ENCODE data around the gene ATRX. TPM values are rescaled to one million over a fixed set of nuclear protein-coding genes. Genes with fewer than 3 reads are reported as not detected.

Gene ATRX
- total and polyA plus RNA-seq, 2 of the 8 experiments (the other 6 are each of a cell fraction or from before 2014, with no cell fraction given) = 28.4 to 97.8 TPM

DNA sequence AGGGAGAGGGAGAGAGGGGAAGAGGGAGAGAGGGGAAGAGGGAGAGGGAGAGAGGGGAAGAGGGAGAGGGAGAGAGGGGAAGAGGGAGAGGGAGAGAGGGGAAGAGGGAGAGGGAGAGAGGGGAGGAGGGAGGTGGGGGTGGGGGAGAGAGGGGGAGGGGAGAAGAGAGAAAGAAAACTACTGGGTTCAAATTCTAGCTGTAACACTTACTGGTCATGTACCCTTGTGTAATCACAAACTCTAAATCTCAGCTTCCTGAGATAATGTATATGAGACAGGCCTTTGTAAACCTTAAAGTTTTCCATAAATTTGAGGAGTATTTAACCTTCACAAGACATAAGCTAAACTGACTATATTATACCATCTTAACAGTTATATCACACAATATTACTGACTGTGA is 229.7 kb downstream of the ATRX start:
- no peak overlapping the region for H2BK20ac ChIP-seq (ENCODE audit: low read length)
- POLR2A ChIA-PET (ENCODE audit: partially characterized antibody) = no interaction called here
- H3K4me3 ChIP-seq (ENCODE audit: extremely low read depth in 1 of 4, insufficient read depth in 2 of 4, low read depth in 3 of 4, low read length in 4 of 4) = no peak overlapping the region
- H3K9me3 ChIP-seq (ENCODE audit: insufficient read depth in 2 of 2, low read depth in 1 of 2, low read length in 1 of 2) = no peaks in the 10 kb centered on the region
- no peak overlapping the region for H3K23ac ChIP-seq (ENCODE audit: insufficient read length)
- H3K9ac ChIP-seq (replicated peaks in 1 of 4; ENCODE audit: extremely low read depth in 1 of 4, low read depth in 3 of 4, low read length in 3 of 4) = no peak overlapping the region
- H3K4me1 ChIP-seq (replicated peaks in 1 of 4; ENCODE audit: control insufficient read depth in 3 of 4, insufficient read depth in 4 of 4, low read length in 3 of 4) = no peaks in the 10 kb centered on the region
- H3K27me3 ChIP-seq (replicated peaks in 1 of 4; ENCODE audit: control insufficient read depth in 3 of 4, extremely low read depth in 1 of 4, insufficient read depth in 3 of 4, low read length in 3 of 4) = no peaks in the 10 kb centered on the region
- H2BK120ac ChIP-seq (replicated peaks; ENCODE audit: low read depth, low read length) = no peak overlapping the region
- CTCF ChIA-PET (ENCODE audit: partially characterized antibody) = no interaction called here
- no peak overlapping the region for H2AFZ ChIP-seq (ENCODE audit: low read length)
- H3K23me2 ChIP-seq (ENCODE audit: low read depth, low read length) = no peaks in the 10 kb centered on the region
- H3K36me3 ChIP-seq (ENCODE audit: control insufficient read depth in 2 of 4, insufficient read depth in 4 of 4, low read length in 3 of 4) = peaks cover 0 to 13% (median under 1%) of the 10 kb centered on the region in 4 experiments; a peak in 1 of 8 replicates
- FAIRE-seq (no peak), DNase-seq (ENCODE audit: low read depth in 1 of 2, low spot score in 2 of 2) (no peak)
- no peak overlapping the region for H2BK12ac ChIP-seq (ENCODE audit: low read depth, low read length)
- no peaks in the 10 kb centered on the region for H3K79me2 ChIP-seq (ENCODE audit: control insufficient read depth in 1 of 2, insufficient read depth in 2 of 2, low read length in 2 of 2)
- no peak overlapping the region for H3K4ac ChIP-seq (replicated peaks; ENCODE audit: insufficient read length, low read depth, low read length)
- H3K14ac ChIP-seq (ENCODE audit: insufficient read length) = no peak overlapping the region
- no peak overlapping the region for H2AK5ac ChIP-seq (ENCODE audit: low read depth, low read length)
- no peak overlapping the region for H4K5ac ChIP-seq (ENCODE audit: insufficient read length, low read depth, low read length)
- H3K56ac ChIP-seq (replicated peaks; ENCODE audit: insufficient read length, low read depth, low read length) = no peak overlapping the region
- H4K20me1 ChIP-seq (replicated peaks in 1 of 2; ENCODE audit: control insufficient read depth in 1 of 2, insufficient read depth in 2 of 2, low read length in 2 of 2) = no peaks in the 10 kb centered on the region
- no peak overlapping the region for H4K91ac ChIP-seq (replicated peaks; ENCODE audit: insufficient read length, low read length)
- no peak overlapping the region for H3K27ac ChIP-seq (ENCODE audit: low read depth, low read length)
- H2BK15ac ChIP-seq (ENCODE audit: low read length) = no peak overlapping the region
- H3K18ac ChIP-seq (ENCODE audit: extremely low read depth, low read length) = no peak overlapping the region
- H3K4me2 ChIP-seq (ENCODE audit: insufficient read depth in 1 of 2, low read depth in 2 of 2, low read length in 2 of 2) = no peak overlapping the region
- H2BK5ac ChIP-seq (ENCODE audit: low read depth, low read length) = no peak overlapping the region
- H3K79me1 ChIP-seq (ENCODE audit: low read depth, low read length) = no peaks in the 10 kb centered on the region
- H4K8ac ChIP-seq (ENCODE audit: extremely low read depth, insufficient read depth, low read length) = no peak overlapping the region
- TF ChIP-seq, protein P1, sequence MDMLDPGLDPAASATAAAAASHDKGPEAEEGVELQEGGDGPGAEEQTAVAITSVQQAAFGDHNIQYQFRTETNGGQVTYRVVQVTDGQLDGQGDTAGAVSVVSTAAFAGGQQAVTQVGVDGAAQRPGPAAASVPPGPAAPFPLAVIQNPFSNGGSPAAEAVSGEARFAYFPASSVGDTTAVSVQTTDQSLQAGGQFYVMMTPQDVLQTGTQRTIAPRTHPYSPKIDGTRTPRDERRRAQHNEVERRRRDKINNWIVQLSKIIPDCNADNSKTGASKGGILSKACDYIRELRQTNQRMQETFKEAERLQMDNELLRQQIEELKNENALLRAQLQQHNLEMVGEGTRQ (IDR thresholded peaks at IDR 0.05; ENCODE audit: low read length) = no peak
- TF ChIP-seq POLR2AphosphoS5 (IDR thresholded peaks at IDR 0.05; ENCODE audit: low read depth, low read length) = no peak
- no peak for TF ChIP-seq BRCA1 (IDR thresholded peaks at IDR 0.05; ENCODE audit: low read depth, low read length)
- no peak for TF ChIP-seq CEBPB (IDR thresholded peaks at IDR 0.05; ENCODE audit: low read depth, low read length)
- TF ChIP-seq CBX5 (IDR thresholded peaks at IDR 0.05; ENCODE audit: low read depth, low read length) = no peak
- TF ChIP-seq TAF7 (optimal IDR thresholded peaks at IDR 0.05; ENCODE audit: borderline replicate concordance, low read depth, low read length) = no peak
- no peak for TF ChIP-seq KDM1A (IDR thresholded peaks at IDR 0.05; ENCODE audit: borderline replicate concordance, low read length)
- no peak for TF ChIP-seq SIX5 (IDR thresholded peaks at IDR 0.05; ENCODE audit: low read depth, low read length)
- TF ChIP-seq SIN3A (conservative IDR thresholded peaks at IDR 0.05 in 1 of 2, IDR thresholded peaks at IDR 0.05 in 1 of 2; ENCODE audit: low read depth in 1 of 2, low read length in 2 of 2) = no peak
- TF ChIP-seq SUZ12 (IDR thresholded peaks at IDR 0.05; ENCODE audit: low read length) = no peak
- TF ChIP-seq HDAC6 (IDR thresholded peaks at IDR 0.05; ENCODE audit: low read depth, low read length) = no peak
- no peak for TF ChIP-seq EZH2 (IDR thresholded peaks at IDR 0.05; ENCODE audit: low read depth, low read length, severe bottlenecking)
- no peak for TF ChIP-seq CHD2 (IDR thresholded peaks at IDR 0.05; ENCODE audit: low read length)
- no peak for TF ChIP-seq CREB1 (IDR thresholded peaks at IDR 0.05)
- no peak for TF ChIP-seq JUN (IDR thresholded peaks at IDR 0.05; ENCODE audit: low read depth, low read length)
- TF ChIP-seq POLR2A (IDR thresholded peaks at IDR 0.05; ENCODE audit: control extremely low read depth in 1 of 2, low read depth in 2 of 2, low read length in 2 of 2) = no peak
- no peak for TF ChIP-seq ZNF274 (IDR thresholded peaks at IDR 0.05; ENCODE audit: borderline replicate concordance, extremely low read depth, low read length)

Data from H1 (cell line).